GM19238 (cell line): ENCODE measurements around the gene DNMT3A.

Source experiments
- DNase-seq: peaks from one replicate; pipeline ENCODE4 v3.0.0; 2011; ENCODE audit warnings: low spot score; ENCODE audit not compliant: insufficient read length

DNMT3A gene

GRCh38 chr2:25328152-25329085, 13.3 kb downstream of the DNMT3A start:
- DNase-seq, result no peak

- DNase-seq, result no peak
Observed at GRCh38 chr2:25326326-25327013, 15.3 kb downstream of the DNMT3A start.

GRCh38 chr2:25324905-25325592, 16.7 kb downstream of the DNMT3A start:
- no peak for DNase-seq

DNA sequence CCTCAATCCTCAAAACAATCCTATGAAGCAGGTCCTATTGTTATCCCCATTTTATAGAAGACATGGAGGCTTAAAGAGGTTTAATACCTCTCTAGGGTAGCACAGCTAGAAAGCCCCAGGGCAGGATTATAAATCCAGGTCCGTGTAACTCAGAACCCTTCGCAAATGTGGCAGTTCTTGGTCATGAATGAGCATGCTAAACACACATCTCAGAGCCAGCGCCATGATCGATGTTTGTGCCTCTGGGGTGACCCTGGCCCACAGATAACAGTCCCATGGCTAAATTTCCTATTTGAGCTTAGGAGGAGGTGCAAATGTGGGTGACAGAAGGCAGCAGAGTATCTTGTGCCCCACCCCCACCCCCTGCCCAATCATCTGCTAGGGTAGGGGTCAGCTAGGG, 17.5 kb downstream of the DNMT3A start:
- no peak for DNase-seq

GRCh38 chr2:25323610-25324189, 18.0 kb downstream of the DNMT3A start:
- no peak for DNase-seq

DNA sequence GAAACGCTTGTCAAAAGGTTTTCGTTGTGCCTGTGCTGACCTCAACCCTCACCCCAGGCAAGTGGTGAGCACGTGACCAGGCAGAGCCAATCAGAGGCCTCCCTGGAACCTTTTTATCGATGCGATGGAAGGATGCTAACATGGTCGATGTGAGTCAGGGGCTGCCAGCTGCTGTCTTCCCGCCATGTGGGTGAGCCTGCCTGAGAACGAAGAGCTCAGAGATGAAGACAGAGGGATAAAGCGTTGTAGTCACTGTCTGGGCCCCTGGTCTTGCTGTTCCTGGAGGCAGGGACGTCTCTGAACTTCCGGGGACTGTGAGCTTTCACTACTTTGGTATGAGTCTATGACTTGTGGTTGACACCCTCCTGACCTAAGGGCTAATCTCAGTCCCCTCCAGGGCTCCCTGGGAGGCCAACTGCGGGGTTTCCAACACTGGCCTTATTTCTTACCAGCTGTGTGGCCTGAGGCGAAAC, 18.6 kb downstream of the DNMT3A start:
- no peak for DNase-seq

GRCh38 chr2:25322312-25322711, 19.4 kb downstream of the DNMT3A start:
- DNase-seq, result no peak

DNA sequence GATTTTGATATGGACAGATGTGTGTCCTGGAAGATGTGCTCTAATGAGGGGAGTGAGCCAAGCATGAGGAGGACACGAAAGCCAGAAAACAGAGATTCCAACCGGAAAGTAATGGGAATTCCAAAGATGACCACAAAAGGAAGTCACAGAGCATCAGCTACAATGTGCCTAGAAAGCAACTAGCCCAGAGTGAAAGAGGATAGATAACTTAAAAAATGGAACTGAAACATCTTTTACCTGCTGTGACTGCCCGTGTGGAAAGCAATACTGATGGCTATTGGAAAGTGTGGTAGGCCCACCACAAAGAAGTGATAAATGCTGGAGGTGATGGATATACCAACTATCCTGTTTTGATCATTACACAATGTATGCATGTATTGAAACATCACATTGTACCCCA, 21.6 kb downstream of the DNMT3A start:
- peak; percentile 43 for DNase-seq

- no peak for DNase-seq
Observed at GRCh38 chr2:25316101-25316500, 25.6 kb downstream of the DNMT3A start.

GRCh38 chr2:25315316-25315680, 26.4 kb downstream of the DNMT3A start:
- DNase-seq, result no peak

GRCh38 chr2:25314514-25315315, 27.0 kb downstream of the DNMT3A start:
- DNase-seq, result peak; percentile 88

DNA sequence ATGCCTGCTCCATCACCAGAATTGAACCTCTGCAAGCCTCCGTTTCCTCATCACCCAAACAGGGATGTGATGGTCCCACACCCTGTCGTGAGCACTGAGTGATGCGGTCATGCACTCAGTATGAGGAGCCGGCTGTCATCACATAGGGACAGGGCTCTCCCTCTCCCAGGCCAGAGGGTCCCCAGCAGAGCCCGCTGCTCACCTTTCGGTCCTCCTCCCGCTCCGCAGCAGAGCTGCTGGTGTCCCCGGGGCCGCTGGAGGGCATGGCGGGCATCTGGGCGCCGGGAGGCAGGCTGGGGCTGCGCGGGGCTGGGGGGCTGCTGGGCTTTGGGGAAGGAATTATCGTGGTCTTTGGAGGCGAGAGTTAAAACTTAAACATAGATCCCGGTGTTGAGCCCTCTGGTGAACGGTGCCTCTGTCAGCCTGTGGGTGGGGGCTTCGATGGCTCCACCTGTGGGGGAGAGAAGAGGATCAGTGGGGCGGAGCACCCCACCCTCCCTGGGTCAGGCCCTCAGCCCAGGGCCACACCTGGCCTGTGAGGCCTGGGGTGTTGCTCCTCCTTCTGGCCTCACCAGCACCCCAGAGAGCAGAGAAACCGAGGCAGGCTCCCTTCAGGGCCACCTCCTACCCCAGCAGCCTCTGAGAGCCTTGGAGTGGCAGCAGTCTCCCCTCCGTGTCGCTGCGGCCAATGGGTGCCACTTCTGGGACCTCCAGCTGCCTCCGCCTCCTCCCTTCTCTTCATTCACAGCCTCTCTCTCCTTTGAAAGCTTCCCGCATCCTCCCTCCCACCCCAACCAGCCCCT, 27.8 kb downstream of the DNMT3A start:
- DNase-seq, result no peak

DNA sequence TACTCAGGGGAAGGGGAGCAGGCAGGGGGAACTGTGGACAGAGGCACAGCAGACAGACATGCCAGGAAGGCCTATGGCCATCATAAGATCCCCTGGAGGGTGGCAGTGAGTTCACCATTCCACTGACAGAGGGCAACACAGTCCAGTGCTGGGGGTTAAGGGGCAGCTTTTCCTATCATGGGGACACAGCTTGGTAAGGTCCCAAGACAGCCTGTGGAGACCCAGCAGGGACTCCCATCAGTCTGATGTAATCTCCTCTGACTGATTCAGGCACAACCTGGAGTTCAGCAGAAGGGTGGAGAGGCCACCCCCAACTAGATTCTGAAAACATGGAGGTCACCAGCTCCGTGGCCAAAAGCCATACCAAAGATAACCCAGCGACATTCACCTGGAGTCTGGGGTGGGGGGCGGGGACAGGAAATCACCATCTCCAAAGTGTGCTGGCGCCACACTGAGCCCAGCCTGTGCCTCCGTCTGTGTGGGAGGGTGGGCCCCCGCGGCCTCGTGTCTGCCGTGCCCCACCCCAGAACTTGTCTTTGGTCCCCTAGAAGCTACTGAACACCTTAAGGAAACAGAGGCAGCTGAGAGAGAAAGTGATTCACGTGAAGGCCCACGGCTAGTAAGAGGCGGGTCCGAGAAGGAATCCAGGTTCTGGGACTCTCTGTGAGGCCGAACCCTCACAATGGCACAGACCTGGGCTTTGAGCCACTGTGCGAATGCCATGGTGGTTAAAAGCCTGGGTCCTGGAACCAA, 28.6 kb downstream of the DNMT3A start:
- DNase-seq, result no peak

DNA sequence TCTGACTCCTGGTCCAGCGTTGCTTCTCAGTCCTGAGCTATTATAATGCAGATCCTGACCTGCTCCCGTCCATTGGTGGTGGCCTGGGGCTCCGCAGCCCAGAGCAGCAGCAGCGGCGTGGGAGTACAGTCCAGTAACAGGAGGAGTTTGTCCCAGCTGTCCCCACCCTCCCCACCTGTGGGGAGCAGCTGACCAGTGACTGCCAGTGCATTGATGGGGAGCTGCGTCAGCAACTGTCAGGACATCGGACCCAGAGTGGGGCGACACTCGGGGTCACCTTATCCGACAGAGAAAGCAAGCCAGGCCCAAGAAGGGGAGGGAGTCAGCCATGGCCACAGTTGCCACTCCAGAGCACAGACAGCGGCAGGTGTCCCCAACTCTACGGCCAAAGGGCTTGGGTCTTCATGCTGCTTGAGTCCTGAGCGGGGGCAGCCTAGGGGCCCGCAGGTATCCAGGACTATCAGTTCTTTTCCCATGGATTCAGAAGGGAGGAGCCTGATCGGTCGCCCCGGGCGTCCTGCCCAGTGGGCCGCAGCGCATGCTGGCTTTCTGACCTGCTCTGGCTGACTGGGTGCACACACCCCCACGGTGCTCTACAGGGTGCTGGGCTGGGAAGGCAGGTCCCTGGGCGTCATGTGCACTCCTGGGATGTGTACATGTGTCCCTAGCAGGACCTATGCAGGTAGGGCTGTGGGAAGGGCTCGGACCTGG, 29.7 kb downstream of the DNMT3A start:
- no peak for DNase-seq

GRCh38 chr2:25310965-25311864, 30.5 kb downstream of the DNMT3A start:
- DNase-seq, result no peak

GRCh38 chr2:25310709-25310964, 31.1 kb downstream of the DNMT3A start:
- no peak for DNase-seq

DNA sequence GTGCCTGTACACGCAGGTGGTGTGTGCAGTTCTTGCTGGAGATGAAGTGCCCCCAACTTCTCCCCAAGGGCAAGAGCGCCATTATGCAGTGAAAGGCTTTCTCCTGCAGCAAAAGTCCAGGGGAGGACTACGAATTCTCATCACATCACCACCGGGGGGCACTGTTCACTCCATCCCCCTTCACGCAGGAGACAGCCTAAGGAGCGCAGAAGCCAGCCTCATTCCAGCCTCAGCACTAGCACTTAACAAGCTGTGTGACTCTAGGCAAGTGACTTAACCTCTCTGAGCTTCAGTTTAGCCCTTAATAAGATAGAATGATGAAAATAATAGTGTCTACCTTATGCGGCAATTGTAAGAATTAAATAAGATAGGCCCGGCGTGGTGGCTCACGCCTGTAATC, 32.3 kb downstream of the DNMT3A start:
- peak; percentile 61 for DNase-seq

DNA sequence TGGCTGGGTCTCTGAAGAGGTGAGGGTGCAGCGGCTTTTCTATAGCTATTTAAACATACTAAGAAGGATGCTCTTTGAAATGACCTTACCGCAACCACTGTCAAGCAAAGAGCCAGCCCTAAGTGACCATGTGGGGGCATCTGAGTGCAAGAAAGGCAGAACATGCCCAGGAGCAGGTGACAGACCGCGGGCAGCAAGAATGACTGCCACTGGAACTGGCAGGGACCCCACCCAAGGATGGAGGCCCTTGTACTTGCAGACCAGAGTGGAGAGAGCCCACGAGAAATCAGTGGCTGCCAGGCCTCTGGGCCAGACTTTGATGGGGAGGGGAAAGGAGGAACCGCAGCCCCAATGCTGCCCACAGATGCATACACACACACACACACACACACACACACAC, 33.1 kb downstream of the DNMT3A start:
- no peak for DNase-seq
